Keratinocyte (primary cell): ENCODE data around the gene ACSS1.

ENCODE experiments used
- EZH2 ChIP-seq: IDR thresholded peaks from one replicate; pipeline ENCODE4 v1.6.1; 2012; ENCODE audit warnings: inconsistent platforms, mild to moderate bottlenecking, low read length, moderate library complexity
- TF ChIP-seq, protein P1 (sequence below), 3 experiments: IDR thresholded peaks in 1 of 3; conservative IDR thresholded peaks in 1 of 3; optimal IDR thresholded peaks in 1 of 3; 2 replicates in 2 of 3; 3 replicates in 1 of 3; pipeline versions ENCODE3 to v1.5.1; 2011; ENCODE audit warnings: low read length in 3 of 3, mild to moderate bottlenecking in 3 of 3, moderate library complexity in 2 of 3, control low read depth in 1 of 3, inconsistent platforms in 1 of 3; ENCODE audit not compliant: insufficient read depth in 2 of 3; ENCODE audit errors: extremely low read depth in 1 of 3

DNA sequence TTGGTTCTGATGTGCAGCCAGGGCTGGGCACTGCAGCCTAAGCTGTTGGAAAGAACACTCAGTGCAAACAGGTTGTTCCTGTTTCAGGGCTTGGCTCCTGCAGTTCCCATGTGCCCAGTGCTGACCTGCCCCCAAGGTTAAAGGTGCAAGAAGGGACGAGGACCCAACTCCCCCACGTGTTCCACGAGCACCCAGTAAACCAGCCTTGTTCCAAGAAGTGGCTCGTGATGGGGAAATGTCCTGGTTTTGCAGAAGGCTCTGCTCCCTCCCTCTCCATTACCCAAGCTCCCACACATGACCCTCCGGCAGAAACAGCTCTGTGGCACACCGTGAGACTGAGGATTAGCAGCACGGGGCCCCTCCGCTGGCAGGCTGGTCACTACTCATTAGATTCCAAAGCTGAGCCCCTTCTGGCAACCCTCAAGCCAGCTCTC, 9.4 kb downstream of the ACSS1 start:
- TF ChIP-seq, protein P1, sequence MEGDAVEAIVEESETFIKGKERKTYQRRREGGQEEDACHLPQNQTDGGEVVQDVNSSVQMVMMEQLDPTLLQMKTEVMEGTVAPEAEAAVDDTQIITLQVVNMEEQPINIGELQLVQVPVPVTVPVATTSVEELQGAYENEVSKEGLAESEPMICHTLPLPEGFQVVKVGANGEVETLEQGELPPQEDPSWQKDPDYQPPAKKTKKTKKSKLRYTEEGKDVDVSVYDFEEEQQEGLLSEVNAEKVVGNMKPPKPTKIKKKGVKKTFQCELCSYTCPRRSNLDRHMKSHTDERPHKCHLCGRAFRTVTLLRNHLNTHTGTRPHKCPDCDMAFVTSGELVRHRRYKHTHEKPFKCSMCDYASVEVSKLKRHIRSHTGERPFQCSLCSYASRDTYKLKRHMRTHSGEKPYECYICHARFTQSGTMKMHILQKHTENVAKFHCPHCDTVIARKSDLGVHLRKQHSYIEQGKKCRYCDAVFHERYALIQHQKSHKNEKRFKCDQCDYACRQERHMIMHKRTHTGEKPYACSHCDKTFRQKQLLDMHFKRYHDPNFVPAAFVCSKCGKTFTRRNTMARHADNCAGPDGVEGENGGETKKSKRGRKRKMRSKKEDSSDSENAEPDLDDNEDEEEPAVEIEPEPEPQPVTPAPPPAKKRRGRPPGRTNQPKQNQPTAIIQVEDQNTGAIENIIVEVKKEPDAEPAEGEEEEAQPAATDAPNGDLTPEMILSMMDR (optimal IDR thresholded peaks at IDR 0.05 in 1 of 3, IDR thresholded peaks at IDR 0.05 in 1 of 3, conservative IDR thresholded peaks at IDR 0.05 in 1 of 3; ENCODE audit: extremely low read depth in 1 of 3, insufficient read depth in 2 of 3, low read length in 3 of 3): no peak
- TF ChIP-seq EZH2: no peak
